Lower lobe of right lung (tissue), 2 donors: Measurements from ENCODE around the gene RPL26. TPM values are rescaled to one million over a fixed set of nuclear protein-coding genes. Genes with fewer than 3 reads are reported as not detected.
"Not testable (repeated sequence)": the region's sequence is repeated elsewhere in the genome, so short reads cannot be mapped to it uniquely, and the experiment has no call there.

ENCODE experiments used
- ATAC-seq, 2 donors: fragments of 200-7000 bp; cut with Tn5 transposase; one replicate each; pipeline ENCODE4 v1.9.1; 2020 to 2022; ENCODE audit warnings: mild to moderate bottlenecking in 2 of 2, moderate library complexity in 2 of 2
- DNase-seq: peaks from one replicate; pipeline ENCODE4 v3.0.0-alpha.2; 2020
- H3K27ac ChIP-seq: fragments of 200-600 bp; one replicate; pipeline ENCODE4 v1.8.0; 2022
- H3K27me3 ChIP-seq: fragments of 200-600 bp; one replicate; pipeline ENCODE4 v1.8.0; 2022; ENCODE audit warnings: low read depth
- H3K36me3 ChIP-seq: fragments of 200-600 bp; one replicate; pipeline ENCODE4 v1.8.0; 2022; ENCODE audit warnings: mild to moderate bottlenecking
- H3K4me1 ChIP-seq: fragments of 200-600 bp; one replicate; pipeline ENCODE4 v1.8.0; 2022
- H3K4me3 ChIP-seq: fragments of 200-600 bp; one replicate; pipeline ENCODE4 v1.8.0; 2022; ENCODE audit warnings: mild to moderate bottlenecking
- H3K9me3 ChIP-seq: fragments of 200-600 bp; one replicate; pipeline ENCODE4 v1.8.0; 2022
- intact Hi-C: fragments of 100-400 bp; cut with DNase I; formaldehyde crosslinking; loops from one replicate; pipeline ENCODE4 v1.11.0; 2022
- total RNA-seq: library from RNA; stranded (reverse); fragmentation: NEBNext Ultra II Directional; extraction: Animal tissue kit (Norgen Biotek cat#: 25700); gene quantifications from one replicate; pipeline ENCODE4 v1.2.1, GENCODE V29; 2021
- TF ChIP-seq, protein P1 (sequence below): fragments of 200-600 bp; IDR thresholded peaks from one replicate; pipeline ENCODE4 v1.8.0; 2022; ENCODE audit warnings: antibody characterized with exemption, mild to moderate bottlenecking
- donor health status: DM: no; HTN: yes; CAD: no; lungs with severe emphysema.

Gene RPL26
- total RNA-seq, 1 donor from 2014 or later, result 1,194 TPM

- no peaks in the 10 kb centered on the region for H3K9me3 ChIP-seq
- H3K36me3 ChIP-seq, result peaks cover 52% of the 10 kb centered on the region
- intact Hi-C loops, result no loop called here
- DNase-seq (no peak), ATAC-seq (no peak)
- TF ChIP-seq, protein P1, sequence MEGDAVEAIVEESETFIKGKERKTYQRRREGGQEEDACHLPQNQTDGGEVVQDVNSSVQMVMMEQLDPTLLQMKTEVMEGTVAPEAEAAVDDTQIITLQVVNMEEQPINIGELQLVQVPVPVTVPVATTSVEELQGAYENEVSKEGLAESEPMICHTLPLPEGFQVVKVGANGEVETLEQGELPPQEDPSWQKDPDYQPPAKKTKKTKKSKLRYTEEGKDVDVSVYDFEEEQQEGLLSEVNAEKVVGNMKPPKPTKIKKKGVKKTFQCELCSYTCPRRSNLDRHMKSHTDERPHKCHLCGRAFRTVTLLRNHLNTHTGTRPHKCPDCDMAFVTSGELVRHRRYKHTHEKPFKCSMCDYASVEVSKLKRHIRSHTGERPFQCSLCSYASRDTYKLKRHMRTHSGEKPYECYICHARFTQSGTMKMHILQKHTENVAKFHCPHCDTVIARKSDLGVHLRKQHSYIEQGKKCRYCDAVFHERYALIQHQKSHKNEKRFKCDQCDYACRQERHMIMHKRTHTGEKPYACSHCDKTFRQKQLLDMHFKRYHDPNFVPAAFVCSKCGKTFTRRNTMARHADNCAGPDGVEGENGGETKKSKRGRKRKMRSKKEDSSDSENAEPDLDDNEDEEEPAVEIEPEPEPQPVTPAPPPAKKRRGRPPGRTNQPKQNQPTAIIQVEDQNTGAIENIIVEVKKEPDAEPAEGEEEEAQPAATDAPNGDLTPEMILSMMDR, result no peak
- no peaks in the 10 kb centered on the region for H3K27me3 ChIP-seq
- H3K27ac ChIP-seq, result no peak overlapping the region
- H3K4me3 ChIP-seq, result no peak overlapping the region
- H3K4me1 ChIP-seq, result peaks cover 52% of the 10 kb centered on the region
Measured at GRCh38 chr17:8380049-8380448, 2.9 kb downstream of the RPL26 start.

DNA sequence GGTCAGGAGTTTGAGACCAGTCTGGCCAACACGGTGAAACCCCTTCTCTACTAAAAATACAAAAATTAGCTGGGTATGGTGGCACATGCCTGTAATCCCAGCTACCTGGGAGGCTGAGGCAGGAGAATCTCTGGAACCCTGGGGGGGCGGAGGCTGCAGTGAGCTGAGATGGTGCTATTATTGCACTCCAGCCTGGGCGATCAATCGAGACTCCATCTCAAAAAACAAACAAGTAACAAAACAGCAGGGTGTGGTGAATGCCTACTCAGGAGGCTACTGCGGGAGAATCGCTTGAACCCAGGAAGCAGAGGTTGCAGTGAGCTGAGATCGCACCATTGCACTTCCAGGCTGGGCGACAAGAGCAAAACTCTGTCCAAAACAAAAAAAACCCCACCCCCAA, 4.9 kb downstream of the RPL26 start:
- ATAC-seq, H3K9me3 ChIP-seq, intact Hi-C loops, DNase-seq, H3K27ac ChIP-seq, H3K4me3 ChIP-seq, H3K27me3 ChIP-seq: not testable (repeated sequence)
- Histone ChIP-seq H3K4me1 (peaks cover 48% of the 10 kb centered on the region), H3K36me3 (peaks cover 52% of the 10 kb centered on the region)

DNA sequence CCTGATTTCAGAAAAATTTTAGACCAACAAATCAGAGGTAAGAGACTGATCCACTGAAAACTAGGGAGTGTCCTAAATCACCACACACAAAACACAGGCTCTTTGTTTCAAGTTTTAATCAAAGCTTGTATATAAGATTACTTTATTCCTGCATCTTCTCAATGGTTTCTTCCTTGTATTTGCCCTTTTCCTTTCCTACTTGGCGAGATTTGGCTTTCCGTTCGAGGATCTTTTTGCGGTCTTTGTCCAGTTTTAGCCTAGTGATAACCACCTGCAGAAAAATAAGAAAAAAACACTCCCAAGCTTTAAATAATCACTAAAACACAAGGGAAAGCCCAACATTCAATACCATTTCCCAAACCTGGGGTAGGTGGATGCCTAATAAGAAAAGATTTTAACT, 5.6 kb downstream of the RPL26 start:
- intact Hi-C loops, result no loop called here
- Histone ChIP-seq H3K4me1 (peaks cover 48% of the 10 kb centered on the region), H3K27ac (no peak overlapping the region)

DNA sequence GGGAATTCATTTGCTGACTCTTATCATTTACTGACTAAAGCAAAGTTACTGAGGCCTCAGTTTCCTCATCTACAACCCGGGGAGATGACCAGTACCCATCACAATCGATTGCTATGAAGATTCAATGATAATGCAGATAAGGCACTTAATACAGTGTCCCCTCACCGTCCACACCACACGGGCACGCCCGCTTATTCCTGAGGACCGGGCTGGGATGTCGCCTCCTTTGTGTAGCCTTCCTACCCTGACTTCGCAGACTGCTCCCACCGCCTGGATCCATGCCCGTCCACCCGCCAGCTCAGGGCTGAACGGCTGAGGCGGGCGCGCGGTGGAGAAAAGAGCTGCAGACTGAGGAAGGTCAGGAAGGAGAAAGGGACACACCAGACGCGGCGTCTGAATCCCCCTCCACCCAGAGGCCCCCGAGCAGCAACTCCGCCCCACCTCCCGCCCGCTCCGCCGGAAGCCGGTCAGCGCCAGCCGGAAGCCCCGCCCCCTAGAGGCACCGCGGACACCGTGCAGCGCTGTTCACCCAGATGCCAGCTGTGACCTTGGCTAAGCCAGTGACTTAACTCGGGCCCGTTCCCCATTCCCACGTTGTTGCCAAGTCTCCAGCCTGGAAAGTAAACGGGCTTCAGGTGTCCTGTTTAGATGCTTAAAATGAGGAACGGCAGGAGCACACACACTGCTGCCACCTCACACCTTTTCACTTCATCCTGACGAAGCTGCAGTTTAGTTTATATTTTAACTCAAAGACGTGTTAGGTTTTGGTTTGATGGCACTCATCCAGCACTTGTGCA, 6.5 kb downstream of the RPL26 start, which contains the start of gene KRABD2:
KRABD2 (minus strand) TSS at position 434 of the 797 bp plus-strand sequence.
- TF ChIP-seq, protein P1, result peak; percentile 62
- no peaks in the 10 kb centered on the region for H3K9me3 ChIP-seq
- ATAC-seq, result peak; percentile 98 to 99
- intact Hi-C loops, result no loop called here
- peaks cover 49% of the 10 kb centered on the region for H3K36me3 ChIP-seq
- peak; percentile 93 for DNase-seq
- H3K4me3 ChIP-seq, result peak within 1 kb of the TSS; percentile 89
- no peaks in the 10 kb centered on the region for H3K27me3 ChIP-seq
- H3K27ac ChIP-seq, result peak within 1 kb of the TSS; percentile 88
- peaks cover 39% of the 10 kb centered on the region for H3K4me1 ChIP-seq

More for the DNA sequence above, 5.6 kb downstream of the RPL26 start:
- TF ChIP-seq, protein P1, result no peak
- Histone ChIP-seq H3K36me3 (peaks cover 52% of the 10 kb centered on the region), H3K27me3 (no peaks in the 10 kb centered on the region), H3K4me3 (no peak overlapping the region), H3K9me3 (no peaks in the 10 kb centered on the region)
- ATAC-seq, result no peak
- DNase-seq, result no peak

- intact Hi-C loops, result no loop called here
- H3K36me3 ChIP-seq, result peaks cover 49% of the 10 kb centered on the region
- TF ChIP-seq, protein P1, result no peak
- peak overlapping the region; percentile 89 for H3K4me3 ChIP-seq
- H3K4me1 ChIP-seq, result peaks cover 32% of the 10 kb centered on the region
- H3K9me3 ChIP-seq, result no peaks in the 10 kb centered on the region
- DNase-seq, result no peak
- H3K27ac ChIP-seq, result peak overlapping the region; percentile 88
- peak; percentile 50 to 51 for ATAC-seq
- no peaks in the 10 kb centered on the region for H3K27me3 ChIP-seq
Measured at GRCh38 chr17:8375738-8376259, 7.2 kb downstream of the RPL26 start.

DNA sequence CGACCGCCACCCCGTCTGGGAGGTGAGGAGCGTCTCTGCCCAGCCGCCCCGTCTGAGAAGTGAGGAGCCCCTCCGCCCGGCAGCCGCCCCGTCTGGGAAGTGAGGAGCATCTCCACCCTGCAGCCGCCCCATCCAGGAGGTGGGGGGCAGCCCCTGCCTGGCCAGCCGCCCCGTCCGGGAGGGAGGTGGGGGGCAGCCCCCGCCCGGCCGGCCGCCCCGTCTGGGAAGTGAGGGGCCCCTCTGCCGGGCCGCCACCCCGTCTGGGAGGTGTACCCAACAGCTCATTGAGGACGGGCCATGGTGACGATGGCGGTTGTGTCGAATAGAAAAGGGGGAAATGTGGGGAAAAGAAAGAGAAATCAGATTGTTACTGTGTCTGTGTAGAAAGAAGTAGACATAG, 9.1 kb downstream of the RPL26 start:
- intact Hi-C loops, H3K4me3 ChIP-seq, ATAC-seq, H3K9me3 ChIP-seq, H3K27ac ChIP-seq, DNase-seq, H3K27me3 ChIP-seq: not testable (repeated sequence)
- Histone ChIP-seq H3K4me1 (peaks cover 23% of the 10 kb centered on the region), H3K36me3 (peaks cover 46% of the 10 kb centered on the region)
